Prostate gland (tissue), 2 donors: ENCODE results near the gene GPR55. TPM values are rescaled to one million over a fixed set of nuclear protein-coding genes. Genes with fewer than 3 reads are reported as not detected.

ENCODE experiments used
- DNase-seq: peaks from one replicate; pipeline ENCODE4 v3.0.0-alpha.2; 2019; ENCODE audit warnings: low spot score
- H3K27ac ChIP-seq, 2 donors: fragments of 200-600 bp; sonication (generic); 2 replicates each; pipeline ENCODE4 v1.5.1; 2017 to 2019
- H3K27me3 ChIP-seq: fragments of 200-600 bp; sonication (generic); replicated peaks from 2 replicates; pipeline ENCODE4 v1.5.1; 2019; ENCODE audit not compliant: insufficient read depth
- H3K36me3 ChIP-seq, 2 donors: fragments of 200-600 bp; sonication (generic); 1 replicate in 1 of 2; 2 replicates in 1 of 2; pipeline versions ENCODE4 v1.5.1 to v1.8.1; 2017 to 2019
- H3K4me1 ChIP-seq: fragments of 200-600 bp; sonication (generic); replicated peaks from 2 replicates; pipeline ENCODE4 v1.5.1; 2019
- H3K4me3 ChIP-seq, 2 donors: fragments of 200-600 bp; sonication (generic); 2 replicates each; pipeline ENCODE4 v1.5.1; 2017 to 2019
- H3K9me3 ChIP-seq: fragments of 200-600 bp; sonication (generic); 2 replicates; pipeline ENCODE4 v1.5.1; 2017
- POLR2A ChIP-seq: fragments of 450-650 bp; IDR thresholded peaks from one replicate; pipeline ENCODE4 v1.6.1; 2016; ENCODE audit warnings: antibody characterized with exemption, mild to moderate bottlenecking
- POLR2AphosphoS5 ChIP-seq: sonication (generic); formaldehyde crosslinking; IDR thresholded peaks from one replicate; pipeline ENCODE4 v1.6.1; 2017; ENCODE audit warnings: antibody characterized with exemption
- WGBS: methylation state at CpG from one replicate; pipeline ENCODE4 v1.1.5; 2018; 5-methylcytosine and 5-hydroxymethylcytosine counted together
- intact Hi-C: fragments of 100-400 bp; cut with DNase I; formaldehyde crosslinking; loops from one replicate; pipeline ENCODE4 v1.14.2; 2022
- total RNA-seq, 2 donors: library from RNA; depleted of rRNA; stranded (reverse); fragments of >200 nt; gene quantifications; one replicate each; pipeline ENCODE4 v1.1.0, GENCODE V29; 2016
- TF ChIP-seq, protein P1 (sequence below), 4 experiments: fragments of 200-600 bp in 2 of 4; fragments of 450-650 bp in 2 of 4; sonication (generic) in 2 of 4; IDR thresholded peaks; 1 replicate in 3 of 4; 2 replicates in 1 of 4; pipeline ENCODE4 v1.5.1; 2016 to 2019; ENCODE audit warnings: antibody characterized with exemption in 4 of 4, mild to moderate bottlenecking in 2 of 4, moderate library complexity in 2 of 4

The GPR55 gene
- total RNA-seq, 2 donors from 2014 or later = 0.77 to 3.0 TPM

GRCh38 chr2:230934231-230935129 lies 9.4 kb upstream of the GPR55 start:
- Histone ChIP-seq H3K4me3 (no peak overlapping the region), H3K4me1 (no peaks in the 10 kb centered on the region), H3K27ac (no peak overlapping the region), H3K27me3 (no peaks in the 10 kb centered on the region), H3K36me3 (no peaks in the 10 kb centered on the region), H3K9me3 (no peaks in the 10 kb centered on the region)
- TF ChIP-seq POLR2A (no peak), POLR2AphosphoS5 (no peak)
- TF ChIP-seq, protein P1, sequence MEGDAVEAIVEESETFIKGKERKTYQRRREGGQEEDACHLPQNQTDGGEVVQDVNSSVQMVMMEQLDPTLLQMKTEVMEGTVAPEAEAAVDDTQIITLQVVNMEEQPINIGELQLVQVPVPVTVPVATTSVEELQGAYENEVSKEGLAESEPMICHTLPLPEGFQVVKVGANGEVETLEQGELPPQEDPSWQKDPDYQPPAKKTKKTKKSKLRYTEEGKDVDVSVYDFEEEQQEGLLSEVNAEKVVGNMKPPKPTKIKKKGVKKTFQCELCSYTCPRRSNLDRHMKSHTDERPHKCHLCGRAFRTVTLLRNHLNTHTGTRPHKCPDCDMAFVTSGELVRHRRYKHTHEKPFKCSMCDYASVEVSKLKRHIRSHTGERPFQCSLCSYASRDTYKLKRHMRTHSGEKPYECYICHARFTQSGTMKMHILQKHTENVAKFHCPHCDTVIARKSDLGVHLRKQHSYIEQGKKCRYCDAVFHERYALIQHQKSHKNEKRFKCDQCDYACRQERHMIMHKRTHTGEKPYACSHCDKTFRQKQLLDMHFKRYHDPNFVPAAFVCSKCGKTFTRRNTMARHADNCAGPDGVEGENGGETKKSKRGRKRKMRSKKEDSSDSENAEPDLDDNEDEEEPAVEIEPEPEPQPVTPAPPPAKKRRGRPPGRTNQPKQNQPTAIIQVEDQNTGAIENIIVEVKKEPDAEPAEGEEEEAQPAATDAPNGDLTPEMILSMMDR (IDR thresholded peaks at IDR 0.05) = no peak
- DNase-seq = no peak
- intact Hi-C loops = no loop called here
- WGBS = 82% methylated on average over 17 of the region's 17 CpGs

GRCh38 chr2:230933521-230934180 lies 8.6 kb upstream of the GPR55 start:
- Histone ChIP-seq H3K27ac (no peak overlapping the region), H3K4me1 (no peaks in the 10 kb centered on the region), H3K36me3 (no peaks in the 10 kb centered on the region), H3K4me3 (no peak overlapping the region), H3K9me3 (no peaks in the 10 kb centered on the region), H3K27me3 (no peaks in the 10 kb centered on the region)
- 84% methylated on average over 10 of the region's 10 CpGs for WGBS
- intact Hi-C loops = no loop called here
- TF ChIP-seq POLR2A (no peak), POLR2AphosphoS5 (no peak)
- TF ChIP-seq, protein P1 (IDR thresholded peaks at IDR 0.05) = no peak
- DNase-seq = no peak

DNA sequence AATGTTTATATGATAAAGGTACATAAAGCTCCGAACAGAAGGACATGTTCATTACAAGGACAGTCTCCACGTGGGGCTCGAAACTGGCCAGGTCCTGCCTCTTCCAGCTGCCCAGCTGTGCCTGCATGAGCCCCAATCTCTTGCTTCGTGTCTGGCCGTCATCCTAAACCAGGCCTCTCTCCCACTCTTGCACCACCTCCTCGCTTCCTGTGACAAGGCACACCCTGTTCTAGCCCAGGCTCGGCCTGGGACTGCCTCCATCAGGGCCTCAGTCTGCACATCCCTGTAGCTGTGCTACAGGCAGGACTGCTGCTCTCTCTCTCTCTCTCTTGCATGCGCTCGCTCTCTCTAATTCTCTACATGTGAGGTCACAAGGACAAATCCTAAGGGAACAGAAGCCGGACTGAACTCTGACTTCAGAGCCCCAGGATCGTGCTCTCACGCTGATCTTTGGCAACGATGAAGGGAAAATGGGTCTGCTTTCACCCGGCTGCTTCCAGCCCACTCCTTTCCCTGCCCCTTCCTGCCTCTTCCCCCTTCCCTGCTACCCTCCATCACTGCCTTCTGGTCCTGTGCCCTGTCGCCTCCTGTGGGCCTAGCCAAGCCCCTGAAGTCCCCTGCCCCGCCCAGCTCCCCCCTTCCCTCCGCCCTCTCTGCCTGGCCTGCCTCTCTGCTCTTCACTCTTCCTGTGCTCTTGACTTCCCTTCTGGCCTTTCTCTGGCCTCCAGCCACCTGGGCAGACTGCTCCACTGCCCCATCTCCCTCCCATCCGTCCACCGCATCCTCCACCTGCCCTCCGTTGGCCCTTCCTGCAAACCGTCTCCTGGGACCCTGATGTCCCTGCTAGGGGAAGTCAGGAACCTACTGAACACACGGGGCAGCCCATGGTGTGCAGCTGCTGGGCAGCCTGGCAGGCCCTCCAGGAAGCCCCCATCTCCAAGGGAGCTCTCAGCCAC lies 7.8 kb upstream of the GPR55 start:
- intact Hi-C loops = no loop called here
- H3K27me3 ChIP-seq = no peaks in the 10 kb centered on the region

DNA sequence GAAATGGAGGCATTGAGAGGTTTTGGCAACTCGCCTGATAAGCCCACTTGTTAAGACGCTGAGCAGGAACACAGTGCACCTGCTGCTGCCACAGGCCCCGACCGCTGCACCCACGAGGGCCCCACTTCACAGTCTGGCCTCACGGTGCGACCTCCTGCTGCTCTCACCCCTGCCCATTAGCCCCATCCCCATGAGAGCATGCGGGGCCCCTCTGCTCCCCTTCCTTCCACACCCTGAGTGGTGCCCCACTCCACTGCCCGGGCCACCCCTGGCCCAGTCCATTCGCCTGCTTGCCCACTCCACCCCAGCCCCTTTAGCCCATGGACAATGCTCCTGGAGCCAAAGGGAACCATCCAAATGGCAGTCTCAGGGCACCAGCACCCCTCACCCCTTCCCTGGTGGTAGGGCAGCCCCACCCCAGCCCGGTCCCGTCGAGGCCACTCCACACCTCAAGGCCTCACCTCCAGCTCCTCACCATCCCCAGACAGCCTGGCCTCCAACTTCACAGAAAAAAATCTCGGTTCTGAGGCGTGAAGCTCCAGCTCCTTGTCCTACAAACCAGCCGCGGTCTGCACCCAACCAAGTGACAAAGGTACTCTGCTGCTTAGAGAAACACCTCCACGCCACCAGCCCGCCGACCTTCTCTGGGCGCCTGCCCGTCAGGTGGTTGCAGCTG lies 6.7 kb upstream of the GPR55 start:
- intact Hi-C loops = no loop called here
- no peaks in the 10 kb centered on the region for H3K9me3 ChIP-seq
- 88% methylated on average over 22 of the region's 22 CpGs for WGBS
- no peaks in the 10 kb centered on the region for H3K4me1 ChIP-seq
- no peak for DNase-seq
- H3K4me3 ChIP-seq = no peak overlapping the region
- no peak overlapping the region for H3K27ac ChIP-seq
- H3K36me3 ChIP-seq = no peaks in the 10 kb centered on the region
- H3K27me3 ChIP-seq = no peaks in the 10 kb centered on the region
- TF ChIP-seq, protein P1 (IDR thresholded peaks at IDR 0.05) = no peak
- TF ChIP-seq POLR2AphosphoS5 (no peak), POLR2A (no peak)

More for the DNA sequence above, 7.8 kb upstream of the GPR55 start:
- Histone ChIP-seq H3K4me1 (no peaks in the 10 kb centered on the region), H3K9me3 (no peaks in the 10 kb centered on the region), H3K27ac (peak overlapping the region in 1 of 2 donors; percentile 23), H3K4me3 (no peak overlapping the region), H3K36me3 (no peaks in the 10 kb centered on the region)
- TF ChIP-seq, protein P1 (IDR thresholded peaks at IDR 0.05) = no peak
- no peak for TF ChIP-seq POLR2A
- TF ChIP-seq POLR2AphosphoS5 = no peak
- no peak for DNase-seq
- WGBS = 58% methylated on average over 22 of the region's 22 CpGs
